ENCODE data around the gene PLD5.

GRCh38 chr1:242470774-242471173 is 53.7 kb downstream of the PLD5 start:
- TF ChIP-seq CTCF (IDR thresholded peaks at IDR 0.05): no peak
- TF ChIP-seq POLR2A (IDR thresholded peaks at IDR 0.05): no peak
